Kidney epithelial cell (primary cell): Measurements from ENCODE around the gene IFT43. TPM values are rescaled to one million over a fixed set of nuclear protein-coding genes. Genes with fewer than 3 reads are reported as not detected.

ENCODE experiments used
- DNase-seq: peaks from one replicate; pipeline ENCODE4 v3.0.0-alpha.2; 2010; ENCODE audit warnings: low read depth
- H3K27me3 ChIP-seq: 2 replicates; pipeline ENCODE4 v1.6.0; 2011; ENCODE audit warnings: low read length; ENCODE audit not compliant: control insufficient read depth, insufficient read depth
- H3K36me3 ChIP-seq: 2 replicates; pipeline ENCODE4 v1.5.1; 2011; ENCODE audit warnings: low read length; ENCODE audit not compliant: control insufficient read depth, insufficient read depth
- H3K4me3 ChIP-seq: 2 replicates; pipeline ENCODE4 v1.5.1; 2011; ENCODE audit warnings: low read depth, mild to moderate bottlenecking, control low read depth, low read length
- CTCF ChIP-seq: IDR thresholded peaks from 2 replicates; pipeline ENCODE4 v1.5.1; 2011; ENCODE audit warnings: mild to moderate bottlenecking, moderate library complexity, low read length, control low read depth, inconsistent platforms; ENCODE audit not compliant: insufficient read depth, poor library complexity, severe bottlenecking
- total RNA-seq: library from RNA; depleted of rRNA; stranded (reverse); fragments of >200 nt; gene quantifications from 2 replicates; pipeline ENCODE4 v1.2.3, GENCODE V29; 2015

The IFT43 gene
- total RNA-seq, 1 donor from 2014 or later = 48.9 TPM

- H3K36me3 ChIP-seq = no peaks in the 10 kb centered on the region
- peaks cover 14% of the 10 kb centered on the region for H3K27me3 ChIP-seq
- no peak for TF ChIP-seq CTCF
These were observed 139.9 kb downstream of the IFT43 start for GRCh38 chr14:76125511-76125910.

DNA sequence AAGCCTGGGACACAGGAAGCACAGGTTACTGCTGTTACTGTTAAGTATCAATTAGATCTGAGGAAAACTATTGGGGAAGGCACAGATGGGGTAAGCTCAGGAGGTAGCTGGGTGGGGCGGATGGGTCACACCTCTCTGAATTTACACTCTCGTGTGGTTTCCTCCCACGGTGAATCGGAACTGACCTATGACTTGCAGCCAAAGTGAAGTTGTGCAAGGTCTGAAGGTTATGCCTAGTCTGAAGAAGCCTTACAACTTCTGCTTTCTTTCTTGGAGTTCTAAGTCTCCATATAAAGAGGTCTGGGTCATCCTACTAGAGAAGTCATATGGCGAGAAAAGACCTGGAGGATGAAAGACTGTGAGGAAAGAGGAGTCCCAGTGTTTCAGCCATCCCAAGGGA is 140.5 kb downstream of the IFT43 start:
- no peak for TF ChIP-seq CTCF
- peaks cover 19% of the 10 kb centered on the region for H3K27me3 ChIP-seq
- no peak overlapping the region for H3K4me3 ChIP-seq
- no peak for DNase-seq
- H3K36me3 ChIP-seq = no peaks in the 10 kb centered on the region

More at GRCh38 chr14:76125511-76125910, 139.9 kb downstream of the IFT43 start:
- no peak for DNase-seq
- H3K4me3 ChIP-seq = no peak overlapping the region

- no peak for DNase-seq
- Histone ChIP-seq H3K27me3 (peaks cover 35% of the 10 kb centered on the region), H3K36me3 (no peaks in the 10 kb centered on the region), H3K4me3 (no peak overlapping the region)
- TF ChIP-seq CTCF = no peak
These were observed 144.5 kb downstream of the IFT43 start for GRCh38 chr14:76129851-76130576.

- no peak for DNase-seq
- Histone ChIP-seq H3K36me3 (no peaks in the 10 kb centered on the region), H3K27me3 (peaks cover 39% of the 10 kb centered on the region), H3K4me3 (no peak overlapping the region)
- no peak for TF ChIP-seq CTCF
These were observed 145.8 kb downstream of the IFT43 start for GRCh38 chr14:76131071-76131965.

GRCh38 chr14:76133103-76133502 is 147.5 kb downstream of the IFT43 start:
- TF ChIP-seq CTCF = no peak
- Histone ChIP-seq H3K36me3 (no peaks in the 10 kb centered on the region), H3K4me3 (no peak overlapping the region), H3K27me3 (peaks cover 55% of the 10 kb centered on the region)
- no peak for DNase-seq

Other genes starting within 250 kb of the IFT43 start
- gene TGFB3, start 3.8 kb upstream of the IFT43 start, total RNA-seq = 1.4 and 3.1 TPM in 2 replicates
- gene GPATCH2L, start 166.2 kb downstream of the IFT43 start, total RNA-seq = 76.7 and 83.3 TPM in 2 replicates